Left lung (tissue), 10 donors: Measurements from ENCODE around the gene PQBP1. TPM values are rescaled to one million over a fixed set of nuclear protein-coding genes. Genes with fewer than 3 reads are reported as not detected.

Experiments used
- ATAC-seq: fragments of 200-7000 bp; cut with Tn5 transposase; one replicate; pipeline ENCODE4 v1.9.1; 2020; ENCODE audit warnings: moderate library complexity
- DNase-seq, 4 donors: peaks; one replicate each; pipeline ENCODE4 v3.0.0-alpha.2; 2013 to 2020
- H3K27ac ChIP-seq, 2 donors: fragments of 200-600 bp; sonication (generic) in 1 of 2; one replicate each; pipeline versions ENCODE4 v1.5.0 to v1.8.0; 2020 to 2021
- H3K27me3 ChIP-seq, 2 donors: fragments of 200-600 bp; sonication (generic) in 1 of 2; one replicate each; pipeline versions ENCODE4 v1.5.0 to v1.8.0; 2020 to 2021
- H3K36me3 ChIP-seq, 2 donors: fragments of 200-600 bp; sonication (generic) in 1 of 2; one replicate each; pipeline versions ENCODE4 v1.5.0 to v1.8.0; 2020 to 2021
- H3K4me1 ChIP-seq, 2 donors: fragments of 200-600 bp; one replicate each; pipeline ENCODE4 v1.8.0; 2021
- H3K4me3 ChIP-seq, 2 donors: fragments of 200-600 bp; sonication (generic) in 1 of 2; one replicate each; pipeline versions ENCODE4 v1.5.0 to v1.8.0; 2020 to 2021; ENCODE audit warnings: mild to moderate bottlenecking in 1 of 2
- H3K9me3 ChIP-seq, 2 donors: fragments of 200-600 bp; sonication (generic) in 1 of 2; one replicate each; pipeline versions ENCODE4 v1.5.0 to v1.8.0; 2020 to 2021
- intact Hi-C, 2 donors: fragments of 100-400 bp; cut with DNase I; formaldehyde crosslinking; loops; one replicate each; pipeline versions ENCODE4 v1.11.2 to v1.14.2; 2022
- polyA plus RNA-seq, 6 donors: library from polyadenylated mRNA; unstranded; fragments of 120-200 nt; gene quantifications; one replicate each; pipeline ENCODE4 v1.2.1, GENCODE V29; 2013; ENCODE audit not compliant: insufficient read length in 6 of 6
- total RNA-seq, 2 donors: library from RNA; stranded (reverse); fragmentation: NEBNext Ultra II Directional; extraction: Animal tissue kit (Norgen Biotek cat#: 25700); gene quantifications; one replicate each; pipeline ENCODE4 v1.2.1, GENCODE V29; 2021
- TF ChIP-seq, protein P1 (sequence below), 2 donors: fragments of 200-600 bp; sonication (generic) in 1 of 2; IDR thresholded peaks; one replicate each; pipeline versions ENCODE4 v1.5.0 to v1.8.0; 2021; ENCODE audit warnings: antibody characterized with exemption in 2 of 2
- donor health status: DM: no; HTN: yes; CAD: no.
- donor health status: DM: no; HTN: no; CAD: no.

Gene PQBP1
- total and polyA plus RNA-seq, 8 donors: 56.3 to 84.6 (median 77.9) TPM

DNA sequence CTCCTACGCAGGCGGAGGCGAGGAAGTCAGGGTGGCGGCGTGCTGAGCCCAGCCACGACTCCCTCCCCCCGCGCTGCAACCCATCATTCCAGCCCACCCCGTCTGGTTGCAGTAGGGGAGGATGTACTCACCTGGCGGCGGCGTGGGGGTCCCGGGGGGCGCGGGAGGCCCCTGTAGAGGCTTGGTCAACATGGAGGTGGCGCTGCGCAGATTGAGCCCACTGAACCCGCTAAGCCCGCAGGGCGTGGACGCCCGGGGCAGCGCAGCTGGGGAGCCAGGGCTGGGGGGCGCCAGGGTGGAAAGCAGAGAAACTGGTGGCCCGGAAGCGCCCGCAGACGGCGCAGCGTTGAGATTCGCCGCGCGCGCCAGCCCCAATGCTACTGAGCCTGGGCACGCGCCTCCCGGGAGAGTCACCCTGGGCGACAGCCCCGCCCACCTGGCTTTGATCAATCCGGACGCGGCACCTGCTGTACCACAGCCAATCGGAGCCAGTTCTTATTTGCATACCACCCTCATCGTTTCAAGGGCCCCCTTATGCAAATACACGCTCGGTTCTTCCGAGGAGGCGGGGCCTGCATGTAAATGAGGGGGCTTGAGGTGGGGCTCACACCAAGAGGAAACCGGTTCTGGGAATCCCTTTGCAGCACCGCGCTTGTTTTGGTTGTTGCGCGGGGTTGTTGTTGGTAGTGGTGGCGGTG, 21.1 kb downstream of the PQBP1 start, which contains the start of gene PIM2:
TSS of gene PIM2 (minus strand) at position 382 of the 698 bp plus-strand sequence. CDS start at position 192, 190 bp downstream.
- Histone ChIP-seq H3K27me3 (no peaks in the 10 kb centered on the region), H3K4me3 (peak within 1 kb of the TSS; percentile 40 to 53), H3K27ac (peak within 1 kb of the TSS; percentile 60 to 88), H3K36me3 (peaks cover 0 to 30% of the 10 kb centered on the region in 2 donors), H3K9me3 (no peaks in the 10 kb centered on the region), H3K4me1 (peaks cover 3 to 22% of the 10 kb centered on the region in 2 donors)
- peak; percentile 63 to 93 (median 91) for DNase-seq
- peak; percentile 89 for ATAC-seq
- intact Hi-C loops: no loop called here
- TF ChIP-seq, protein P1, sequence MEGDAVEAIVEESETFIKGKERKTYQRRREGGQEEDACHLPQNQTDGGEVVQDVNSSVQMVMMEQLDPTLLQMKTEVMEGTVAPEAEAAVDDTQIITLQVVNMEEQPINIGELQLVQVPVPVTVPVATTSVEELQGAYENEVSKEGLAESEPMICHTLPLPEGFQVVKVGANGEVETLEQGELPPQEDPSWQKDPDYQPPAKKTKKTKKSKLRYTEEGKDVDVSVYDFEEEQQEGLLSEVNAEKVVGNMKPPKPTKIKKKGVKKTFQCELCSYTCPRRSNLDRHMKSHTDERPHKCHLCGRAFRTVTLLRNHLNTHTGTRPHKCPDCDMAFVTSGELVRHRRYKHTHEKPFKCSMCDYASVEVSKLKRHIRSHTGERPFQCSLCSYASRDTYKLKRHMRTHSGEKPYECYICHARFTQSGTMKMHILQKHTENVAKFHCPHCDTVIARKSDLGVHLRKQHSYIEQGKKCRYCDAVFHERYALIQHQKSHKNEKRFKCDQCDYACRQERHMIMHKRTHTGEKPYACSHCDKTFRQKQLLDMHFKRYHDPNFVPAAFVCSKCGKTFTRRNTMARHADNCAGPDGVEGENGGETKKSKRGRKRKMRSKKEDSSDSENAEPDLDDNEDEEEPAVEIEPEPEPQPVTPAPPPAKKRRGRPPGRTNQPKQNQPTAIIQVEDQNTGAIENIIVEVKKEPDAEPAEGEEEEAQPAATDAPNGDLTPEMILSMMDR (IDR thresholded peaks at IDR 0.05): no peak

DNA sequence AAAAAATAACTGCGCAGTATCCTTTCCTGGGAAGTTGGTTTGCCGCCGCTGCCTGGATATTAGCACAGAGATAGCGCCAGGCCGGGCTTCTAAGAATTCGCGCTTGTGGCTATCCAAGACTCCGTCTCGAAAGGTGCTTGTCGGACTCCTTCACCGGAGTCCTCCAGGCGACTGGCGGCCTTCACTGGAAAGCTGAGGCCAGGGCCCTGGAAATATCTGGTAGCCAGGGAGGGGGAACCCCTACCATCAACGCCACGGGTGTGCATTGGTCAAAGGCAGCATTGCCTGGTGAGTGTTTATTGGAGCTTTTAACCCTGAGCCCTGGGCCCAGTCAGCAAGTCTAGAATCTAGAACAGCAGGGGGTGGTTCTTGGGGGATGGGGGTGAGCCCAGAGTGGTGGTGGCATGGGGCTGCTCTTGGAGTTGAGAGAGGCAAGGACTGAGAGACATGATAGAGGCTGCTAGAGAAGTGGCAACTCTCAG, 21.7 kb downstream of the PQBP1 start:
- peaks cover 3 to 22% of the 10 kb centered on the region in 2 donors for H3K4me1 ChIP-seq
- H3K27ac ChIP-seq: peak overlapping the region; percentile 60 to 88
- peak; percentile 14 for ATAC-seq
- no peaks in the 10 kb centered on the region for H3K9me3 ChIP-seq
- H3K36me3 ChIP-seq: peaks cover 0 to 28% of the 10 kb centered on the region in 2 donors
- DNase-seq: peak in 1 of 4 donors; percentile 12
- no peaks in the 10 kb centered on the region for H3K27me3 ChIP-seq
- peak overlapping the region in 1 of 2 donors; percentile 53 for H3K4me3 ChIP-seq
- intact Hi-C loops: no loop called here
- TF ChIP-seq, protein P1 (IDR thresholded peaks at IDR 0.05): no peak

DNA sequence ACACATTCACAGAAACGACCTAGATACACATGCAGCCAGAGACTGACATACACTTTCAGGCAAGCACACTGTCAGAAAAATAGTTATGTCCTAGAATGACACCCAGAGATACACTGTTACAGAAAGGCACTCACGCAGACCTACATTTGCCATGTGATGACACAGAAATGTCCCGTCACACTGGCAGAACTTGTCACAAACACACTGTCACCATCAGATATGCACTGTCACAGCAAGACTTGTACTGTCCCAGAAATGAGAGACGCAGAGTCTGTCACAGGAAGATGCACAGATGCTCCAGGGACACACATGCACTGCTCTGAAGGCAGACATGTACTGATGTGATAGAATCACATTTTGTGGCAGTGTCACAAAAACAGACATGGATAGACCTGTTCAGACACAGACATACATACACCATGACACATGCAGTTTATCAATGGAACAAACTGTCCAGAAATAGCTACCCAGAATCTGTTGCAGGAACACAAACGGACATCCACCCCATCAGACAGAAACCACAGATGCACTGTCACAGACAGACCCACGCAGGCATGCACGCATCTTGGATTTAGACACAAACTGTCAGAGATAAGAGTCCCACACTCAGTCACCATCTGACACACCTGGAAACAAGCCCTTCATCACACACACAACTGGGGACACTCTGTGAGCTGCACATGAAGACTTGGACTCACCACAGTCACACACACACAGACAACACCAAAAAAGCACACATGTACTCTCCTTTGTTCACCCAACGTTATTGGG, 22.4 kb downstream of the PQBP1 start:
- H3K27ac ChIP-seq: peak overlapping the region; percentile 33 to 88
- DNase-seq (no peak), ATAC-seq (no peak)
- peaks cover 3 to 22% of the 10 kb centered on the region in 2 donors for H3K4me1 ChIP-seq
- TF ChIP-seq, protein P1 (IDR thresholded peaks at IDR 0.05): no peak
- no peaks in the 10 kb centered on the region for H3K27me3 ChIP-seq
- no peak overlapping the region for H3K4me3 ChIP-seq
- H3K9me3 ChIP-seq: no peaks in the 10 kb centered on the region
- intact Hi-C loops: no loop called here
- peaks cover 0 to 28% of the 10 kb centered on the region in 2 donors for H3K36me3 ChIP-seq

DNA sequence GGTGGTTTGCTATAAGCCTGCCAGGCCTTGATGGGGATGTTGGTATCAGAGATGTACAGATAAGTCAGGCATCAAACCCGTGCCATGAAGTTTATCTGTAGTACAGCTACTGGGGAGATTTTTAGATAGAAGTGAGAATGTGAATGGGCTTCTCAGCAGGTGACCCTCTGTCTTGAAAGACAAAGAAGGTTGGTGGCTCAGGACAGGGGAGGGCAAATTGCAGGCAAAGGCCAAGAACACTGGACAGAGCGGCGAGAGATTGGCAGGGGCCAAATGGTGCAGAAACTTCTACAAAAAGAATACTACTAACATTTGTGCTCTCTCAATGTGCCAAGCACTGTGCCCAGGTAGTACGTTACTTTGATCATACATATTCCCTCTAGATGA, 23.0 kb downstream of the PQBP1 start:
- TF ChIP-seq, protein P1 (IDR thresholded peaks at IDR 0.05): no peak
- Histone ChIP-seq H3K27ac (no peak overlapping the region), H3K4me1 (peaks cover 3 to 22% of the 10 kb centered on the region in 2 donors), H3K36me3 (peaks cover 0 to 33% of the 10 kb centered on the region in 2 donors), H3K27me3 (no peaks in the 10 kb centered on the region), H3K4me3 (no peak overlapping the region), H3K9me3 (no peaks in the 10 kb centered on the region)
- ATAC-seq: no peak
- intact Hi-C loops: no loop called here
- DNase-seq: no peak

DNA sequence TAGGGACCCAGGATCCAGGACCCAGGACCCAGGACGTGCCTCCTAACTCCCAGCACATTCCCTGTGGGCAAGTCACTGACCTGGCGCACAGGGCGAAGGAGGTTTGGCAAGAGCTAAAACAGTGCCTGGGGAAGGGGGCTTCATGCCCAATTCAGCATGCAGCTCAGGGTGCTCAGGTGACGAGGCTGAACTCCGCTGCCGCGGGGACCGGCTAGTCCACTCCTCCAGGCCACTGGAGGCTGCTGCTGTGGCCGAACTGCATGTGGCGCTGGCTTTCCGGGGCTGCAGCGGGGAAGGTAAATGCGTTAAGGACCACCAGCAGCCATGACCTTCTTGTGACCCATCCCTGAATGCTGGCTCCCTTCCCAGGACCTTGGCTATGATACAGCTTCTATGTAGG, 26.0 kb downstream of the PQBP1 start:
- no peaks in the 10 kb centered on the region for H3K9me3 ChIP-seq
- intact Hi-C loops: no loop called here
- ATAC-seq (no peak), DNase-seq (no peak)
- H3K4me3 ChIP-seq: no peak overlapping the region
- TF ChIP-seq, protein P1 (IDR thresholded peaks at IDR 0.05): no peak
- H3K36me3 ChIP-seq: peaks cover 0 to 38% of the 10 kb centered on the region in 2 donors
- peaks cover 3 to 9% of the 10 kb centered on the region in 2 donors for H3K4me1 ChIP-seq
- H3K27ac ChIP-seq: no peak overlapping the region
- H3K27me3 ChIP-seq: no peaks in the 10 kb centered on the region
